NCI-H526 treated with DMSO at 0.1 percent for 48 hours (cell line): ENCODE results near the gene SRSF6.
"Not testable (repeated sequence)": the region's sequence is repeated elsewhere in the genome, so short reads cannot be mapped to it uniquely, and the experiment has no call there.

Experiments
- DNase-seq: peaks from one replicate; lab custom pipeline; 2025; lab: John Stamatoyannopoulos, UW

SRSF6 gene

DNA sequence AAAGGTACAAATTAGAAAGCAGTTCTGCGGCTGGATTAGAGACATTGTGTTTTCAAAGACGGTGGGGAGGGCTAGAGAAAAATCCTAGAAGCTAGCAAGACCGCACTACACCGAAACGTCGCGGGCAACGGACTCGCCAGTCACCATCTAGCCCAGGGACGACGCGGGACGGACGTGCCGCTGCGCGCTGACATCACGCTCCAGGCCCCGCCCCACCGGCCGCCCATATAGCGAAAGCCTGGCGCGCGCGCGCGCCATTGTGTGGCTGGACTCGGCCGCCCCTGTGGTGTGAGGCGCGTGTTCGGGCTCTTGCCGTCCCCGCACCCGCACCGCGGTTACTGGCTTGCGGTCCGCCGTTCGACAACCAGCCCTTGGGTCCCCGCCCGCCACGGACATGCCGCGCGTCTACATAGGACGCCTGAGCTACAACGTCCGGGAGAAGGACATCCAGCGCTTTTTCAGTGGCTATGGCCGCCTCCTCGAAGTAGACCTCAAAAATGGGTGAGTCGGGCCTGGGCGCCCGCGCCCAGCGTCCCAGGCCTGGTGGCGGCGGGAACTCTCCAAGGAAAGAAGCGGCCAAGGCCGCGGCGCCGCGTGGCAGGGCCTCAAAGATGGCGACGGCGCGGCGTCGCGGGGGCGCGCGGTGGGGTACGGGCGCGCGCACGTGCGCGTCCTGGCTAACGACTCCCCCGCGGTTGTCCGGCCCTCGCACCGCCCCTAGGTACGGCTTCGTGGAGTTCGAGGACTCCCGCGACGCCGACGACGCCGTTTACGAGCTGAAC is at the start of gene SRSF6:
SRSF6 (plus strand) TSS at position 257 of the 782 bp plus-strand sequence; CDS start at position 395, 138 bp downstream.
- DNase-seq = peak; percentile 96

DNA sequence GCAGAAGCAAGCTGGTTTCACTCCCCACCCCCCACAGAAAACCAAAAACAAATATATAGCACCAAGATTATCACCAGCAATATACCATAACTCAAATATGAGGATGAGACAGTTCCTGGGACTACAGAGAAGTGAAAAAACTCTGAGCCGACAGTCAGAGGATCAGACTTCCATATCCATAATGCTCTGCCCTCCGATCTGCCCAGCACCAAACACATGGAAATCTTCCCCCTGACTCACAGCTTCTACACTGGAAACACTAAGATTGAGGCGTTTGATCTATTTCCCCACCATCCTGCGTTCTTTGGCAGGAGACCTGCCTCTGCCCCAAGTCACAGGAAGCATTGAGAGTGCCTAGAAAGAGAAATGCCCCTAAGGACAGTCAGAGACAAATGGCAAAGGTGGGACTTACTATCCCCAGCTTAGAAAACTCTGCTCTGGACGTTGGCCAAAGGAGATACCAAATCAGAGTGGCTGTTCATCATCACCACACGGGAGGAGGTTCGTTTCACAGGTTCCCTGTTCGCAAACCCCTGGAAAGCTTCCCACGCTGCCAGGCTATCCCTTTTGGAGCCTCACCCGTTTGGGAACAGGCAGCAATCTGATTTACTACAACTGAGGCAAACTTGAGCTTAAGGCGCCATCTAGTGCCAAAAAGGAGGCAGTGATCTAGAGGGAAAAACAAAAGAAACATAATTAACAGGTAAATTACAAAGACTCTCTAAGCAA is 48.7 kb upstream of the SRSF6 start:
- DNase-seq = peak; percentile 29

DNA sequence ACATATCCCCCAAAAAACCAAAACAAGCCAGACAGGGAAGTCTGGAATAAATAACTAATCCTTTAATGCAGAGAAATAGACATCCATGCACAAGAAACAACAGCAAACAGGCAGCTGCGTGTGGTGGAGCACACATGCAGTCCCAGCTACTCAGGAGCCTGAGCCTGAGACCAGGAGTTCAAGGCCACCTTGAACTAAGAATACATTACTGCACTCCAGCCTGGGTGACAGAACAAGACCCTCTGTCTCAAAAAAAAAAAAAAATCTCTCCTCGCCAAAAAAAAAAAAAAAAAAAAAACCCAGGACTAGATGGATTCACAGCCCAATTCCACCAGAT is 48.2 kb upstream of the SRSF6 start:
- DNase-seq = no peak

DNA sequence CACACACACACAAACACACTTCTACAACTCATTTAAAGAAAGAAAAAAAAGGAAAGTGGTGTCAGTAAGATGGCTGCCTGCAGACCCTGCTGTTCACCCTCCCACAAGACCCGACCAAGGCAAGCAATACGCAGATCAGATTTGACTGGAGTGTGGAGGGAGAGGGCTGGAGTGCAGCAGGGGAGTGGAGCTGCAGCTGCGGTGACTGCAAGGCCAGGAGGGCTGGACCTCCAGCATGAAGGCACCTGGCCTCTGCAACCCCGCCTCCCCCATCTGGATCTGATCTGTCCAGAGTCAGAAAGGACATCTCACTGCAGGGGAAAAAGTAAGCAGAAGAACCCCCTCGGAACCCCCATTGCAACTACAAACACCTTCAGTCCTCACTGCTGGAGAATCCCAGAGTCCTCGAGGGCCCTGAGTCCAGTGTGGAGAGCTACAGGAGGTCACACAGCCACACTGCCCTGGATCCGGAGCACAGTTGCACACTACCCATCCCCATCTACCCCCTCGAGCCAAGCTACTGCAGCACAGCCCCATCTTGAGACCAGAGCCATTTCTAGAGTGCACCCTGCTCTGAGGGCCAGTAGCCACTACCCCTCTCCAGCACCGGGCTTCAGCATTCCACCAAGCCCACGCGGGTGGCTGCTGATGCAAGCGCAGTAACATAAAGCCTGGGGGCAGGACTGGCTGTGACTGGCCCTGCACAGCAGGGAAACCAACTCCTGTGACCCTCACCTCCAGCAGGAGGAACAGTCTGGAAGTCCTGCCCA is 41.9 kb upstream of the SRSF6 start:
- DNase-seq = no peak

DNA sequence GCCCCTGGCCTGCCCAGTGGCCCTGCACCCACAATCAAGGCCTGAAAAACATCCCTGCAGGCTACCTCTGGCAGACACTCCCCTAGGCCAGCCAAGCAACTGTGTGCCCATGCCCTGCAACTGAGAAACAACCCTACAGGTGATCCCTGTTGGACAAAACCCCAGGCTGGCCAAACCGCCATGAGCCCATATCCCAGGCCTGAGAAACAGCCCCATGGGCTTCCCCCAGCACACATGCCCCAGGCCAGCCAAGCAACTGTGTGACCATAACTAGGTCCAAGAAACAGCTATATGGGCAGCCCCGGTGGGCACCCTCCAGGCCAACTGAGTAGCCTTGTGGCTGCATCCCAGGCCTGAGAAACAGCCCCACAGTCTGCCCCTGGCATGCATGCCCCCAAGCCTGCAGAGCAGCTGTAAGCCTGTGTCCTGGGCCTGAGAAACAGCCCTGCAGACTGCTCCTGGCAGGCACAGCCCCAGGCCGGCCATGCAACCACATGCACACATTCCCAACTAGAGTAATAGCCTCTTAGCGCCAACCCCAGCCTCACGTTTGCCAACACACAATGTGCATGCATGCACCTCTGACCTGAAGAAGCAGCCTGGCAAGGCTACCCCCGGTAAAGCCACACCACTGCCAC is 41.0 kb upstream of the SRSF6 start:
- DNase-seq = no peak

DNA sequence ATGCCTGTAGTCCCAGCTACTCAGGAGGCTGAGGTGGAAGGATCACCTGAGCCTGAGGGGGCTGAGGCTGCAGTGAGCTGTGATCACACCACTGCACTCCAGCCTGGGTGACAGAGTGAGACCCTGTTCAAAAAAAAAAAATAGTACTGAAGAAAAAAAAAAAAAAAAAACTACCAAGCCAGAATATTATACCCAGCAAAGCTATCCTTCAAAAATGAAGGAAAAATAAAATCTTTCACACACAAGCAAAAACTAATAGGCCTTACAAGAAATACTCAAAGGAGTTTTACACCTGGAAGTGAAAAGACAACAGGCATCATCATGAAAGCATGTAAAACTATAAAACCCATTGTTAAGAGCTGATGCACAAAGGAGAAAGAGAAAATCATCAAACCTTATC is 37.5 kb upstream of the SRSF6 start:
- no peak for DNase-seq

DNA sequence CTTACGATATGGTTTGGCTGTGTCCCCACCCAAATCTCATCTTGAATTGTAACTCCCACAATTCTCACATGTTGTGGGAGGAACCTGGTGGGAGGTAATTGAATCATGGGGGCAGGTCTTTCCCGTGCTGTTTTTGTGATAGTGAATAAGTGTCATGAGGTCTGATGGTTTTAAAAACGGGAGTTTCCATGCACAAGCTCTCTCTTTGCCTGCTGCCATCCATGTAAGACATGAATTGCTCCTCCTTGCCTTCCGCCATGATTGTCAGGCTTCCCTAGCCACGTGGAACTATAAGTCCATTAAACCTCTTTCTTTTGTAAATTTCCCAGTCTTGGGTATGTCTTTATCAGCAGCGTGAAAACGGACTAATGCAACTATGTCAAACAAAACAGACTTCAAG is 36.8 kb upstream of the SRSF6 start:
- not testable (repeated sequence) for DNase-seq

DNA sequence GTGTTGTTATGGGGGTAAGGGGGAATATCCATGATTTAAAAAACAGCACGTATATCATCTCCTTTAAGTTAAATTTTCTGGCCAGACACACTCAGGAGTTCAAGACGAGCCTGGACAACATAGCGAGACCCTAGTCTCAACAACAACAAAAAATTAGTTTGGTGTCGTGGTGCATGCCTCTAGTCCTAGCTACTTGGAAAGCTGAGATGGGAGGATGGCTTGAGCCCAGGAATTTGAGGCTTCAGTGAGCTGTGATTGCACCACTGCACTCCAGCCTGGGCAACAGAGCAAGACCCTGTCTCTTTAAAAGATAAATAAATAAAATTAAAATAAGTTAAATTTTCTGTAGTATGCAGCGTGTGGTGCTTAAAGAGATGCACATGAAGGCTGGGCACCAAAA is 31.5 kb upstream of the SRSF6 start:
- DNase-seq = no peak

DNA sequence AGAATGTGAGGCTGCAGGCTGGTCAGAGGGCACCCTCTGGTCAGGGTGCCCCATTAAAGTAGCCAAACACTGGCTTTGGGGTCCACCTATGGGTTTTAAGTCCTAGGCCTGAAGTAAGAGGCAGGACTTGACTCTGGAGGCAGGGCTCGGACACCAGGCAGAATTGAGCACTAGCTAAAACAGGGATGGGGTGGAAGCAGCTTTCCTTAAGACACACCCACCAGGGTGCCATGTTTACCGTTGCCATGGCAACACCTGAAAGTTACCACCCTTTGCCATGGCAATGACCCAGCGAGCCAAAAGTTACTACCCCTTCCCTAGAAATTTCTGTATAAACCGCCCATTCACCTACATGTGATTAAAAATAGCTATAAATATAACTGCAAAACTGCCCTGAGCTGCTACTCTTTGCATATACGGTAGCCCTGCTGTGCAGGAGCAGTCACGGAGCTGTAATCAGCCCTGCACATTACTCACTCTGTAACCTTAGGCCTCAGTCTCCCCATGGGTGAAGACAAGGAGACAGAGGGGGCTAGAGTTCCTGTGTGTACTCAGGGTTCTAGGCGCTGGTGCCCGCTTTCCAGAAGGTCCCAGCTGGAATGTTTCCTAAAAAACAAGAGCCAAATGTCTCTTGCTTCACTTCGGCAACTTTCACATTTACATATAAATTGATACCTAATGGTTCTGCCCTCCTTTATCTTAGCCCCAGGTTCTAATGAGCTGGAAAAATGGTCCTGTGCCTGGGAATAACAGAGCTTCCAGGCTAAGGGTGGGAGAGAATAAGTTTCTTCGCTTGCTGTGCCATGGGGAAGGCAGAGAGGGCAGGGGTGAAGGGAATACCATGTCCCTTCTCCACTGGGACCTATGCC is 27.2 kb upstream of the SRSF6 start:
- no peak for DNase-seq

DNA sequence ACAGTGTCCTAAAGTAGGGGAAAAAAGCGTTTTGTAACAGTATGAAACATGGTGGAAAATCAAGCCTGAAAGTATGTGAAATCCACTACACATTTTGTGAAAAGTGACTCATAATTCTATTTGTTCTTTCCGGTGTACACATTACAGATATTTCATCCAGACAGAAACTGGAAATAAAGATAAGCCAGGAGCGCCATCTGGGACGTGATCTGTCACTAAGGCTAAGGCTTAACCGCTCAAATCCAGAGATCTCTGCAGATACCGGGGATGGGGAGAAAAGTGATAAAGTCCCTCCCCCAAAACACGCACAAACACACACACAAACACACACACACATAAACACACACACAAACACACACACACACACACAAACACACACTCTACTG is 26.6 kb upstream of the SRSF6 start:
- DNase-seq = no peak

DNA sequence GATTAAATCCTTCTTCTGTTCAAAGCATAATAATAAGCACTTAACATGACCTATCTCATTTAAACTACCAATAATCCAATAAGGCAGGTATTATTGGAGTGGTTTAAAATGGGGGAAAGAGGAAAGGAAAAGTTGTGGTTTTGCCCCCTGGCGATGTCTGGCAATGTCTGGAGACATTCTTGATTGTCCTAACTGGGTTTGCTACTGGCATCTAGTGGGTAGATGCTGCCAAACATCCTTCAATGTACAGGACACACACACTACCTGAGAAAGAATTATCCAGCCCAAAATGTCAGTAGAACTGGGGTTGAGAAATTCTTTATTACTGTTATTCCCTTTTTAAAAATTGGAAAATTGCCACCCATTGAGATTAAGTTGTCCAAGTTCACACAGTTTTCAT is 25.2 kb upstream of the SRSF6 start:
- DNase-seq = no peak

DNA sequence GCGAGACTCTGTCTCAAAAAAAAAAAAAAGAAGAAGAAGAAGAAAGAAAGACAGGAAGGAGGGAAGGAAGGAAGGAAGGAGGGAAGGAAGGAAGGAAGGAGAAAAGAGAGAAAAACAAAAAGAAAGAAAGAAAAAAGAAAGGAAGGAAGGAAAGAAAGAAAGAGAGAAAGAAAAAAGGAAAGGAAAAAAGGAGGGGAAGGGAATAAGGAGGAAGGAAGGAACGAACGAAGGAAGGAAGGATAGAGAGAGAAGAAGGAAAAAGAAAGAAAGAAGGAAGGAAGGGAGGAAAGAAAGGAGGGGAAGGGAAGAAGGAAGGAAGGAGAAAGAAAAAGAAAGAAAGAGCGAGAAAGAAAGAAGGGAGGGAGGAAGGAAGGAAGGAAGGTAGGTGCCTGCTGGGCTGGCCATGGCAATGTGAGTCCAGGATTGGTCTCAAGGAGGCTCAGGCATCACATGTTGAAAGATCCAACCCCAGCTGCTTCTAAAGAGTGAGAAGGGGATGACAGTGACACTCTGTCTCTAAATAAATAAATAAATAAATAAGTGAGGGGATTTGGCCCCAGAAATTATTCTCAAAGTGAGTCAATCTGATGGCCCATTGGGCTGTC is 24.3 kb upstream of the SRSF6 start:
- DNase-seq = no peak

DNA sequence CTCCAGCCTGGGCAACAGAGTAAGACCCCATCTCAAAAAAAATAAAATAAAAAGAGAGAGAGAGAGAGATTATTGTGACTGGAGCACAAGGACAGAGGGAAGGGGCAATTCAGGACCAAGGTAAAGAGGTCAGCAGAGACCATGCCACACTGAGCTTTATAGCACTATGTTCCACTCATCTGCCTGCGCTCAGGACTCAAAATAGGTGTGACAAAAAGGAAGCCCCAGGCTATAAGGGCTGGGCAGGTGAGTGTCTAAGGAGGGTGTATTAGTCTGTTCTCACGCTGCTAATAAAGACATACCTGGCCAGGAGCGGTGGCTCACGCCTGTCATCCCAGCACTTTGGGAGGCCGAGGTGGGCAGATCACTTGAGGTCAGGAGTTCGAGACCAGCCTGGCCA is 23.1 kb upstream of the SRSF6 start:
- DNase-seq = no peak

DNA sequence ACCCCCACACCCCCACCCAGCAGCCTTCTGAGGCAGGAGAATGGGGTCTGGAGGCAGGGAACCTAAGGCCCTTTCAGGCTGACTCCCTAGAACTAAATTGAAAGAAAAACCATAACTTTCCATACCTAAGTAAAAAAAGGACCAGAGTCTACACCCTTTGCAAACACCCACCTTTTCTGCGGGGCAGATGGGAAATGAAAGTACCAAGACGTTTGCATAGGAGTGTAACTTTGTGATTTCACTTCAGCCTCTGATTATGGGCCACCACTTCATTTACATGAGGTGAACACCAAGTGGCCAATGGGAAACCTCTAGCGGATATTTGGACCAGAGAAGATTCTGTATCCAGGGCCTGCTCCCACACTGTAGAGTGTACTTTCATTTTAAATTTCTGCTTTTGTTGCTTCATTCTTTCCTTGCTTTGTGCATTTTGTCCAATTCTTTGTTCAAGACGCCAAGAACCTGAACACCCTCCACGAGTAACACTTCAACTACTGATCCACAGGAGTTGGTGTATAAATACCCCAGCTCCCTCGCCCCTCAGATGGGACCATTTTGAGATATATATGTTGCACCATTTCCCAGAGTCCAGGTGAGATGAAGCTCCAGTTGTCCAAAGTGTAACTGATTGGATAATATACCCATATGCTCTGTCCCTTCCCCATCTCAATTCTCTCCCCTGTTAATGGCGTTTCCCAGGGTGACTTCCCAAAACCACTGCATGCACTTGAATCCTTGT is 18.9 kb upstream of the SRSF6 start:
- DNase-seq = no peak

DNA sequence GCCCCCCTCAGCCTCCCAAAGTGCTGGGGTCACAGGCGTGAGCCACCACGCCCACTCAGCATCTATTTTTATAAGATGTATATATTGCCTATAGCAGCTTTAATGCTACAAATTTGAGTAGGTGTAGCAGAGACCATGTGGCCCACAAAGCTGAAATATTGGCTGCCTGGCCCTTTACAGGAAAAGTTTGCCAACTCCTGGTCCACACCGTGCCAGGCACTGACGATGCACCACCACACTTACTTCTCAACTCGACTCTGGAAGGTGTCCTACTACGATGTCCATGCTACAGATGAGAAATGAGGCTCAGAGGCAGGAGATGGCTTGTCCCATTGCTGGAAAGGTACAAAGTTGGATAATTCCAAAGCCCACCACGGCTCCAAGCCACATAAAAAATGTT is 17.2 kb upstream of the SRSF6 start:
- DNase-seq = no peak

DNA sequence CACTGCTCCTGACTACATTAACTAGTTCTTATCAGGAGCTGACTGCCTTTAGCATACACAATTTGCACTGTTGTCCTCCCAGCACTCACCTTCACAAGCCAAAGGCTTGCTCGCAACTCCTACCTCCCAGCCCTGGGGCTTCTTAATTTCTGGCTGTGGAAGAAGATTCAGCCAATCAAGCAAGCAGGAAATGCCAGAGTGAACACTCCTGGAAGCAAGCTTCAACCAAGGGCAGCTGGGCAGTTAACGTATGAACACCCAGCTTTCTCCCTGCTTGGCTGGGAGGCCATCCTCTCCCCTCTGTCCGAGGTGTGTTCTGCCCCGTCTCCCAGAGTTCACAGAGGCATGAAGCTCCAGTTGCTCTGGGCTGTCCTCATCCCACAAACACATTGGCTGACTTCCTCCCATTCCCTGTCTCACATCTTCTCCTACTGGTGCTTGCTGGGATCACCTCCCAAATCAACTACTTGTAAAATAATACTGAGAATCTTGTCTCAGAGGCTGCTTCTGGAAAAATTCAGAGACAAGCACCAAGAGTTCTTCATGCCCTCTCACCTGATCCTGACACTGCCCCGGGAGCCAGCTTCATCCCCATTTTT is 15.3 kb upstream of the SRSF6 start:
- no peak for DNase-seq

DNA sequence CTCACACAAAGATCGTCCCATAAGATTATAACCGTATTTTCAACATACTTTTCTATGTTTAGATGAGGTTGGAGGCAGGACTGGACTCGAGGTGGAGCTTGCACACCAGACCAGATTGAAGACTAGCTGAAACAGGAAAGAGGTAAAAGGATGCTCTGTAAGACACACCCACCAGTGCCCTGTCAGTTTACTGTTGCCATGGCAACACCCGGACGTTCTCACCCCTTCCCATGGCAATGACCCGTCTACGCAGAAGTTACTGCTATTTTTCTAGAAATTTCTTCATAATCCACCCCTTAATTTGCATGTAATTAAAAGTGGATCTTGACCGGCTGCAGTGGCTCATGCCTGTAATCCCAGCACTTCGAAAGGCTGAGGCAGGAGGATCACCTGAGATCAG is 13.6 kb upstream of the SRSF6 start:
- DNase-seq = no peak

DNA sequence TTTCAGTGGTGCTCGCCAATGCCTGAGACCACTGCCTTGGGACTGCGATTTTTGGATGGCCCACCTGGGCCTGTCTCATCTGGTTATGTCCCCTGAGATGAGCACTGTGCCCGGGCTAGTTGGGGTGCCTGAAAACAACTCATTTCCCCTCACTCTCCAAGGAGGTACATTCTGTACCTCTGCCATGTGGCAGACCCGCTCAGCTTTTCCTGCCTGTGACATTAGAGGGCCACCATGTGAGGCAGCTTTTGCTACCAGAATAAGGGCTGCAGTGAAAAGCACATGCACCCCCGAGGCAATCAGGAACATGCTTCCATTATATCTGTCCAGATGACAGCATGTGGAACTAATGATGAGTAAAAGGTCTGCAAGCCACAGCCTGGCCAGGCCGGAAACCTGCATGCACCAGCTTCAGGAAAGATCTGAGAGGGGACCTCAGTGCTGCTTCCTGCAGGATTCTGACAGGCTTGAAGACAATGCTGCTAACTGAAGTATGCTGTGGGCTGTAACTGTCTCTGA is 11.3 kb upstream of the SRSF6 start:
- DNase-seq = no peak

DNA sequence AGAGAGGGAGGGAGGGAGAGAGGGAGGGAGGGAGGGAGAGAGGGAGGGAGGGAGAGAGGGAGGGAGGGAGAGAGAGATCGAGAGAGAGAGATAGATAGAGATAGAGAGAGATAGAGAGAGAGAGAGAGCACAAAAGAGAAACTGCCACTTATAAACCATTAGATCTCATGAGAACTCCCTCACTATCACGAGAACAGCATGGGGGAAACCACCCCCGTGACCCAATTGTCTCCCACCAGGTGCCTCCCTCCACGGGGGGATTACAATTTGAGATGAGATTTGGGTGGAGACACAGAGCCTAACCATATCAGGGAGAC is 9.3 kb upstream of the SRSF6 start:
- not testable (repeated sequence) for DNase-seq
